HG03039 (cell line): Measurements from ENCODE around the gene PYCR2.
"Not testable (repeated sequence)": the region's sequence is repeated elsewhere in the genome, so short reads cannot be mapped to it uniquely, and the experiment has no call there.

Experiments used
- ATAC-seq: cut with Tn5 transposase; IDR thresholded peaks from one replicate; pipeline ENCODE4 v1.9.1; 2021; ENCODE audit warnings: mild to moderate bottlenecking, moderate library complexity; ENCODE audit not compliant: unreplicated experiment

Gene PYCR2

GRCh38 chr1:225943582-225943981, 19.5 kb upstream of the PYCR2 start:
- no peak for ATAC-seq

DNA sequence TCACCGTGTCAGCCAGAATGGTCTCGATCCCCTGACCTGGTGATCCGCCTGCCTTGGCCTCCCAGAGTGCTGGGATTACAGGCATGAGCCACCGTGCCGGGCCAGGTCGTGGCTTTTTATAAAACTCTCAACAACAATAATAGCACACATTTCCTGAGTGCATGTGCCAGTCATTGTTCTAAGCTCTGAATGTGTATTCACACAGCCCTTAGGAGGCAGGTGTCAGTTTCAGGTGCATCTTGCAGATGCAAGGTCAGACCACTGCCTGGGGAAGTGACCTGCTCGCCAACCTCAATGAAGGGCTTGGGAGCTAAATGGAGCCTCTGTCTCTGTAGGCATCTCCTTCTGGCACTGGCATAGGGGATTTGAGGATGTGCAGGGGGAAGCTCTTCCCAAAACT, 18.5 kb upstream of the PYCR2 start:
- ATAC-seq, result no peak

DNA sequence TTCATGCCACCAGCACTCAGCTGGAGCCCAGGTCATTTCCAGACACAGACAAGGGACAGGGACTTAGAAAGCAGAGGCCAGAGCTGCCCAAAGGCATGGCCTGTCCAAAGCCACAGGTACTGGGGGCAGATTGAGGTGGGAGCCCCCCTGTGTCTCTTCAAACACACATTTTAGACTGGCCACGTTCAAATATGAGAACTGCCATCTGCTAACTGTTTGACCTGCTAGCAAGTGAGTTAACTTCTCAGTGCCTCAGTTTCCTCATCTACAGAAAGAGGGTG, 17.8 kb upstream of the PYCR2 start:
- no peak for ATAC-seq

DNA sequence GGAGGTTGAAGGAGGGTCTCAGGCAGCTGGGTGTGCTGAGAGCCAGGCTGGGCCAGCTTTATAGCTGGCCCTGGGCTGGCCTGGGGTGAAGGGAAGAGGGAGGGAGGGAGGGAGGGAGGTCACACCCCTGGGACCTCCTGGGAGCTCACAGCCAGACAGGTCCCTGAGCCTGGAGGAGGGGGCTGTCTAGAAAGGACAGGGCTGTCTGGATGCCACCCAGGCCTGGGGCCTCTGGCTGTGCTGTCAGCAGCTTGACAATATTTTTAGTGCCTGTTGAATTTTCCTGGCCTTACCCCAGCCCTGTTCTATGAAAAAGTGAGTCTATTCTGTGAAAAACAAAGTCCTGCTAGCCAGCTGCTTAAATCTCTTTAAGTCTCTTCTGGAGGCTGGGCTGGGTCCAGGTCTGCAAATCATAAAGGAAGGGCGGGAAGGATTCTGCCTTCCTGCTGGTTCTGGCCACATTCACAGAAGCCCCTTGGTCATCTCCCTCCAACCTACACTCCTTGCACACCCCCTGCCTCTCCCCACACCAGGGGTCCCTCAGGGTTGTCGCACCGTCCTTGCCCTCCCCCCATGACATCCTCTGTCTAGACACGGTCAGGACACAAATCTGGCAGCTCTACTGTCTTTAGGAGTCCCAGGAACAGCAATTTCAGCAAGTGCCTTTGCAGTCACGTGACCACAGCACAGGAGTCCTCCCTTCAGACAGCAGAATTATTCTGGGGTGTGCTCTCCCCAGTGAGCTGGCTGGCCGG, 17.3 kb upstream of the PYCR2 start, which contains the start of gene LEFTY2:
Gene LEFTY2, minus strand, starts transcription at position 34 of the 755 bp plus-strand sequence. CDS start 80 bp downstream, outside the sequence.
- no peak for ATAC-seq

GRCh38 chr1:225940385-225941151, 16.5 kb upstream of the PYCR2 start:
- ATAC-seq, result no peak

- ATAC-seq, result not testable (repeated sequence)
These were observed 15.9 kb upstream of the PYCR2 start for GRCh38 chr1:225939939-225940310.

- ATAC-seq, result not testable (repeated sequence)
These were observed 15.3 kb upstream of the PYCR2 start for GRCh38 chr1:225939097-225939938.

- no peak for ATAC-seq
These were observed 13.3 kb upstream of the PYCR2 start for GRCh38 chr1:225937048-225937968.

GRCh38 chr1:225936523-225936922, 12.5 kb upstream of the PYCR2 start:
- ATAC-seq, result no peak

- ATAC-seq, result not testable (repeated sequence)
These were observed 12.0 kb upstream of the PYCR2 start for GRCh38 chr1:225936086-225936485.

GRCh38 chr1:225934711-225935110, 10.7 kb upstream of the PYCR2 start:
- ATAC-seq, result no peak

DNA sequence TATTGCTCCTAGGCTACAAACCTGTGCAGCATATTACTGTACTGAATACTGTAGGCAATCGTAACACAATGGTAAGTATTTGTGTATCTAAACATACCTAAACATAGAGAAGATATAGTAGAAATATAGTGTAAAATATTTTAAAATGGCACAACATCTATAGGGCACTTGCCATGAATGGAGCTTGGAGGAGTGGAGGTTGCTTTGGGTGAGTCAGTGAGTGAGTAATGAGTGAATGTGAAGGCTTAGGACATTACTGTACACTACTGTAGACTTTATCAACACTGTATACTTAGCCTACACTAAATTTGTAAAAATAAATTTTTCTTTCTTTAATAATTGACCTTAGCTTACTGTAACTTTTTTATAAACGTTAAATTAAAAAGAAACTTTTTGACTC, 9.0 kb upstream of the PYCR2 start:
- ATAC-seq, result no peak

DNA sequence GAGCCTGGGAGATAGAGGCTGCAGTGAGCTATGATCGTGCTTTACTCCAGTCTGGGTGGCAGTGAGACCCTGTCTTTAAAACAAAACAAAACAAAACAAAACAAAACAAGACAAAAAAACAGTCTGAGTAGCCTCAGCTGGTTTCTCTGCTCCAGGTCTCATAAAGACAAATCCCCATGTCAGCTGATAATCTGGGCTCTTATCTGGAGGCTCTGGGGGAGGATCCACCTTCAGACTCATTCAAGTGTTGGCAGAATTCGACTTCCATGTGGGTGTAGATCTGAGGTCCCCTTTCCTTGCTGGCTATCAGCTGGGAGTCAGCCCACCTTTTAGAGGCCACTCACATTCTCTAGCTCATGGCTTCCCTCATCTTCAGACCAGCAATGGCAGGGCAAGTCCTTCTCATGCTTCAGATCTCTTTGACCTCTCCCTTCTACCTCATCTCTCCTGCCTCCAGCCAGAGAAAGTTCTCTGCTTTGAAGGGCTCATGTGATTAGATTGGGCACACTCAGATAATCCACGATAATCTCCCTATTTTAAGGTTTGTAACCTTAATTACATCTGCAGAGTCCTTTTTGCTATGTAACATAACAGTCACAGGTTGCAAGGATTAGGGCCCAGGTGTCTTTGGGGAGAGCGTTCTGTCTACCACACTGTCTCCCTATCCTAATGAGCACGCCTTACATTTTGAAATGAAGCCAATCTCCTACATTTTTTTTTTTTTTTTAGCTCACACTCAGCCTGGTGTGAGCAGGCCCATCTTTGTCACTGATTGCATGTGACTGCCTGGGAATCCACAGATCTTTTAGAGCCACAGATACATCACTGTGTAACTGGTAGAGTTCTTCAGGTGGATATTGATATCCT, 7.5 kb upstream of the PYCR2 start:
- ATAC-seq, result no peak

GRCh38 chr1:225930566-225930965, 6.5 kb upstream of the PYCR2 start:
- ATAC-seq, result no peak

GRCh38 chr1:225929462-225929861, 5.4 kb upstream of the PYCR2 start:
- ATAC-seq, result not testable (repeated sequence)

- no peak for ATAC-seq
These were observed 4.4 kb upstream of the PYCR2 start for GRCh38 chr1:225928186-225929175.

DNA sequence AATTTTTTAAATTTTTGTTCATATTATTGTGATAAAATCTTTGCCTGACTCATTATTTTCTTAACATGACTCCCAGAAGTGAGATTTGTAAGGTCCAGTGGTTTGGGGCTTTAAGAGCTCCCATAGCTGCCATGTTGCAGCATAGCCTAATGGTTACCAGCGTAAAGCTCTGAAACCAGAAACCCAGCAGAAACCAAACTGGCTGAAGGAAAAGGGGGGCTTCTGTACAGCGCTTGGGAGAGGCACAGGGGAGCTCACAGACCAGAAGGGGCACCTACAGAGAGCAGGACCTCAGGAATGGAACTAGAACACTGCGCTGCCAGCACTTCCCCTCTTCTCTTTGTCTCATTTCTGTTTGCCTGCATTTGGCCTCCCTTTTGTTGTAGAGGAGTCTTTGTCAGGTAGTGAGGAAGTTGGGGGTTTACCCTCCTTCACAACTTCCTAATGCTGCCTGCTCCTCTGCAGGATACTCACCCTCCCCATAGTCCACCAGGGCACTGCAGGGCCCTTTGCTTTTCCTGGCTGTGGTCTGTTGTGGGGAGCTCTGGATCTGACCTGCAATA, 2.6 kb upstream of the PYCR2 start:
- no peak for ATAC-seq

DNA sequence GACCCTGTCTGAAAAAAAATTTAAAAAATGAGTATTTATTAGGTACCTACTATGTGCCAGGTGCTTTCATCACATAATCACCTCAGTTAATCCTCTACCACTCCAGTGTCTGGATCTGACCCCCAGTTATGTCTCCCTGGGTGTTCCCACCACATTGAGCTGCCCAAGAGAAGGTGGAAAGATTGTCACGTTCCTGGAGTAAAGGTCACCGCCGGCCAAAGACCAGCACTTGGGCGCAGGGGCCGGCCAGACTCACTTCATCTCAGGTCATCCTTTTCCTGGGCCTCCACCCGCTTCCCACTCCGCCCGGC, 714 bp downstream of the PYCR2 start:
- ATAC-seq, result no peak
